GM12878 (cell line): ENCODE results near the gene AOC3. TPM values are rescaled to one million over a fixed set of nuclear protein-coding genes. Genes with fewer than 3 reads are reported as not detected.

Experiments
- ATAC-seq: fragments of 200-7000 bp; cut with Tn5 transposase; 3 replicates; pipeline ENCODE4 v1.9.1; 2020; ENCODE audit warnings: mild to moderate bottlenecking, moderate library complexity
- BruUV-seq: library from RNA; stranded (reverse); fragments of 400-500 nt; replicated peaks from 2 replicates; lab custom pipeline; 2021; lab: Mats Ljungman, UMichigan
- CTCF ChIA-PET: fragments of 300-600 bp; sonication (Branson Sonifier 250); formaldehyde crosslinking; extraction: SDS; loops from one replicate; lab custom pipeline; 2021; ENCODE audit warnings: inconsistent platforms; lab: Yijun Ruan, JAX
- POLR2A ChIA-PET: fragments of 350-600 bp; formaldehyde crosslinking; extraction: SDS; loops from one replicate; lab custom pipeline; 2021; ENCODE audit warnings: inconsistent platforms; lab: Charles Lee
- RAD21 ChIA-PET: fragments of 300-600 bp; sonication (Branson Sonifier 250); formaldehyde crosslinking; loops from one replicate; lab custom pipeline; 2023; ENCODE audit warnings: antibody characterized with exemption; ENCODE audit not compliant: unreplicated experiment; lab: Charles Lee
- SMC1A ChIA-PET: fragments of 300-600 bp; sonication (Branson Sonifier 250); formaldehyde crosslinking; loops from one replicate; lab custom pipeline; 2023; ENCODE audit not compliant: unreplicated experiment, uncharacterized antibody; lab: Charles Lee
- DNase-seq: peaks from one replicate; pipeline ENCODE4 v3.0.0-alpha.2; 2011; ENCODE audit warnings: low read depth, low spot score
- FAIRE-seq: peaks from 3 replicates; lab custom pipeline; 2011; peaks lifted over from hg19 to GRCh38; lab: Jason Lieb, UNC
- H2AFZ ChIP-seq: 2 replicates; pipeline ENCODE4 v1.6.0; 2011; ENCODE audit warnings: low read depth, low read length, control low read depth; ENCODE audit not compliant: control insufficient read depth
- H3K27ac ChIP-seq: 2 replicates; pipeline ENCODE4 v1.5.1; 2011; ENCODE audit warnings: control low read depth; ENCODE audit not compliant: control insufficient read depth, insufficient read depth
- H3K27me3 ChIP-seq, 2 experiments: replicated peaks in 1 of 2; 2 replicates each; pipeline versions ENCODE4 v1.6.0 to v1.6.1; 2011; ENCODE audit warnings: low read length in 1 of 2; ENCODE audit not compliant: control insufficient read depth in 2 of 2, insufficient read depth in 2 of 2
- H3K36me3 ChIP-seq, 2 experiments: 2 replicates each; pipeline ENCODE4 v1.5.1; 2011; ENCODE audit warnings: low read length in 1 of 2; ENCODE audit not compliant: control insufficient read depth in 2 of 2, insufficient read depth in 2 of 2
- H3K4me1 ChIP-seq: 2 replicates; pipeline ENCODE4 v1.6.1; 2011; ENCODE audit warnings: mild to moderate bottlenecking, low read length, moderate library complexity, mixed read lengths; ENCODE audit not compliant: control insufficient read depth, insufficient read depth
- H3K4me2 ChIP-seq: 2 replicates; pipeline ENCODE4 v1.6.0; 2011; ENCODE audit warnings: control low read depth; ENCODE audit not compliant: control insufficient read depth, insufficient read depth
- H3K4me3 ChIP-seq: fragments of 200-600 bp; sonication (generic); 2 replicates; pipeline ENCODE4 v1.5.1; 2016
- H3K79me2 ChIP-seq: 2 replicates; pipeline ENCODE4 v1.6.0; 2011; ENCODE audit warnings: low read length; ENCODE audit not compliant: control insufficient read depth, insufficient read depth
- H3K9ac ChIP-seq: 2 replicates; pipeline ENCODE4 v1.8.0; 2011; ENCODE audit warnings: low read length, control low read depth, mixed read lengths; ENCODE audit not compliant: control insufficient read depth, insufficient read depth
- H3K9me3 ChIP-seq: replicated peaks from 3 replicates; pipeline ENCODE4 v1.5.1; 2011; ENCODE audit warnings: mild to moderate bottlenecking, low read length; ENCODE audit not compliant: control insufficient read depth, insufficient read depth
- H4K20me1 ChIP-seq: 2 replicates; pipeline ENCODE4 v1.6.0; 2011; ENCODE audit not compliant: control insufficient read depth, insufficient read depth
- BMI1 ChIP-seq: fragments of 450-650 bp; IDR thresholded peaks from 2 replicates; pipeline ENCODE4 v1.6.1; 2016; ENCODE audit warnings: mild to moderate bottlenecking, moderate library complexity, borderline replicate concordance
- CHD4 ChIP-seq: fragments of 200-600 bp; sonication (generic); IDR thresholded peaks from 2 replicates; pipeline ENCODE4 v1.6.1; 2016; ENCODE audit warnings: mild to moderate bottlenecking
- CTCF ChIP-seq, 3 experiments: IDR thresholded peaks in 2 of 3; conservative IDR thresholded peaks in 1 of 3; 2 replicates each; pipeline ENCODE4 v1.5.1; 2011; ENCODE audit warnings: low read depth in 3 of 3, low read length in 3 of 3, mild to moderate bottlenecking in 3 of 3, control low read depth in 2 of 3, moderate library complexity in 2 of 3, inconsistent platforms in 1 of 3, mixed read lengths in 1 of 3; ENCODE audit not compliant: control insufficient read depth in 2 of 3, insufficient read depth in 1 of 3; ENCODE audit errors: extremely low read depth in 1 of 3
- FOXM1 ChIP-seq: IDR thresholded peaks from 2 replicates; pipeline ENCODE4 v1.6.1; 2012; ENCODE audit warnings: low read depth, mild to moderate bottlenecking, inconsistent platforms, low read length, moderate library complexity
- GABPA ChIP-seq: IDR thresholded peaks from 2 replicates; pipeline ENCODE4 v1.6.1; 2014; ENCODE audit warnings: antibody characterized with exemption, low read depth, mild to moderate bottlenecking, inconsistent platforms
- GATAD2B ChIP-seq: fragments of 450-650 bp; conservative IDR thresholded peaks from 2 replicates; pipeline ENCODE4 v1.6.1; 2017; ENCODE audit warnings: low read depth, mild to moderate bottlenecking, moderate library complexity
- NFYA ChIP-seq: IDR thresholded peaks from 2 replicates; pipeline ENCODE4 v1.6.1; 2011; ENCODE audit warnings: low read depth, mild to moderate bottlenecking, low read length, improper control_type of control experiment, borderline replicate concordance
- RFX5 ChIP-seq: IDR thresholded peaks from 2 replicates; pipeline ENCODE4 v1.6.1; 2011; ENCODE audit warnings: low read depth, low read length, improper control_type of control experiment
- SMC3 ChIP-seq: IDR thresholded peaks from 2 replicates; pipeline ENCODE4 v1.6.1; 2011; ENCODE audit warnings: low read length, improper control_type of control experiment, borderline replicate concordance
- SUPT20H ChIP-seq: IDR thresholded peaks from 2 replicates; pipeline ENCODE4 v1.6.1; 2011; ENCODE audit warnings: low read depth, mild to moderate bottlenecking, low read length, moderate library complexity, borderline replicate concordance; ENCODE audit not compliant: control insufficient read depth
- SUZ12 ChIP-seq: fragments of 200-600 bp; sonication (generic); IDR thresholded peaks from one replicate; pipeline ENCODE4 v1.6.1; 2018; ENCODE audit warnings: antibody characterized with exemption, mild to moderate bottlenecking; ENCODE audit not compliant: unreplicated experiment
- ZNF24 ChIP-seq: fragments of 450-650 bp; IDR thresholded peaks from 2 replicates; pipeline ENCODE4 v1.6.1; 2017; ENCODE audit warnings: antibody characterized with exemption, mild to moderate bottlenecking
- ZNF384 ChIP-seq: IDR thresholded peaks from 2 replicates; pipeline ENCODE4 v1.6.1; 2012; ENCODE audit warnings: low read depth, mild to moderate bottlenecking, low read length, improper control_type of control experiment, borderline replicate concordance
- WGBS: methylation state at CpG from one replicate; pipeline ENCODE4 v1.1.6; 2016; ENCODE audit warnings: low lambda C conversion rate; ENCODE audit not compliant: insufficient replicate concordance, insufficient coverage; ENCODE audit errors: missing lambda C conversion rate; 5-methylcytosine and 5-hydroxymethylcytosine counted together
- in situ Hi-C: fragments of 300-500 bp; cut with MboI; formaldehyde crosslinking; loops from 9 replicates; pipeline ENCODE4 v1.14.3; 2018; ENCODE audit warnings: mixed read lengths
- intact Hi-C: fragments of 100-400 bp; cut with micrococcal nuclease; formaldehyde crosslinking; loops from one replicate; pipeline ENCODE4 v1.14.2; 2022; ENCODE audit not compliant: unreplicated experiment
- polyA plus RNA-seq, 11 experiments: library from polyadenylated mRNA; depleted of rRNA in 4 of 11; unstranded in 6 of 11; stranded (reverse) in 5 of 11; fragments of >200 nt; fragmentation: Nextera tagmentation in 4 of 11; fragmentation: Illumina TruSeq in 1 of 11; extraction: Ambion mirVana in 4 of 11; extraction: Trizol in 1 of 11; gene quantifications; 1 replicate in 1 of 11; 2 replicates in 10 of 11; pipeline versions ENCODE4 v1.2.1 to v1.2.3, GENCODE V29; 2011 to 2016; ENCODE audit warnings: inconsistent platforms in 2 of 11, missing spikeins in 2 of 11, low read depth in 1 of 11
- total RNA-seq, 4 experiments: library from RNA; depleted of rRNA in 3 of 4; stranded (reverse); fragments of >200 nt in 3 of 4; fragmentation: Illumina TruSeq in 1 of 4; extraction: Trizol in 1 of 4; gene quantifications; 2 replicates each; pipeline versions ENCODE4 v1.2.1 to v1.2.3, GENCODE V29; 2013 to 2021
- TF ChIP-seq, protein P1 (sequence below): fragments of 450-650 bp; IDR thresholded peaks from 2 replicates; pipeline ENCODE4 v1.6.1; 2017; ENCODE audit warnings: borderline replicate concordance
- TF ChIP-seq, protein P2 (sequence below): IDR thresholded peaks from 2 replicates; pipeline ENCODE4 v1.6.1; 2012; ENCODE audit warnings: low read depth, low read length, improper control_type of control experiment
- TF ChIP-seq, protein P3 (sequence below): fragments of 450-650 bp; IDR thresholded peaks from 2 replicates; pipeline ENCODE4 v1.6.1; 2016; ENCODE audit warnings: mild to moderate bottlenecking, moderate library complexity, borderline replicate concordance

The AOC3 gene
- total and polyA plus RNA-seq, 10 of the 15 experiments (the other 5 are each of a cell fraction or from before 2014, with no cell fraction given), result 0.02 to 0.91 (median 0.34) TPM; not detected in 2

- H3K4me2 ChIP-seq, result no peak overlapping the region
- RAD21 ChIA-PET, result interaction anchor here (0.6 kb wide), 1 partner anchor 98 kb away, joined by 4 read pairs; no protein-coding TSS in a partner anchor
- DNase-seq (no peak), ATAC-seq (no peak), FAIRE-seq (no peak)
- POLR2A ChIA-PET, result no interaction called here
- CTCF ChIA-PET, result no interaction called here
- no peaks in the 10 kb centered on the region for H3K4me1 ChIP-seq
- peaks cover 0 to 3% of the 10 kb centered on the region in 2 experiments; a peak in 1 of 4 replicates for H3K27me3 ChIP-seq
- no peak overlapping the region for H3K9ac ChIP-seq
- SMC1A ChIA-PET, result no interaction called here
- no peaks in the 10 kb centered on the region for H4K20me1 ChIP-seq
- WGBS, result 78% methylated on average over 4 of the region's 4 CpGs
- no peak overlapping the region for H2AFZ ChIP-seq
- intact Hi-C loops, result no loop called here
- no peaks in the 10 kb centered on the region for H3K36me3 ChIP-seq
- BruUV-seq, result no TSS peak
- no peaks in the 10 kb centered on the region; the same call in 2 of the 3 replicates for H3K9me3 ChIP-seq
- no peaks in the 10 kb centered on the region for H3K79me2 ChIP-seq
- in situ Hi-C loops, result no loop called here
- H3K27ac ChIP-seq, result no peak overlapping the region
- H3K4me3 ChIP-seq, result no peak overlapping the region
- TF ChIP-seq GATAD2B (no peak), FOXM1 (no peak), SUPT20H (no peak), GABPA (no peak), BMI1 (no peak), CHD4 (no peak), SMC3 (no peak), ZNF24 (no peak), NFYA (no peak), RFX5 (no peak), ZNF384 (no peak), CTCF (IDR thresholded peaks at IDR 0.05 in 2 of 3, conservative IDR thresholded peaks at IDR 0.05 in 1 of 3; ENCODE audit: control insufficient read depth in 2 of 3, extremely low read depth in 1 of 3, insufficient read depth in 1 of 3, low read depth in 3 of 3, low read length in 3 of 3) (no peak), SUZ12 (no peak)
- TF ChIP-seq, protein P1, sequence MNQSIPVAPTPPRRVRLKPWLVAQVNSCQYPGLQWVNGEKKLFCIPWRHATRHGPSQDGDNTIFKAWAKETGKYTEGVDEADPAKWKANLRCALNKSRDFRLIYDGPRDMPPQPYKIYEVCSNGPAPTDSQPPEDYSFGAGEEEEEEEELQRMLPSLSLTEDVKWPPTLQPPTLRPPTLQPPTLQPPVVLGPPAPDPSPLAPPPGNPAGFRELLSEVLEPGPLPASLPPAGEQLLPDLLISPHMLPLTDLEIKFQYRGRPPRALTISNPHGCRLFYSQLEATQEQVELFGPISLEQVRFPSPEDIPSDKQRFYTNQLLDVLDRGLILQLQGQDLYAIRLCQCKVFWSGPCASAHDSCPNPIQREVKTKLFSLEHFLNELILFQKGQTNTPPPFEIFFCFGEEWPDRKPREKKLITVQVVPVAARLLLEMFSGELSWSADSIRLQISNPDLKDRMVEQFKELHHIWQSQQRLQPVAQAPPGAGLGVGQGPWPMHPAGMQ, result no peak
- TF ChIP-seq, protein P2, sequence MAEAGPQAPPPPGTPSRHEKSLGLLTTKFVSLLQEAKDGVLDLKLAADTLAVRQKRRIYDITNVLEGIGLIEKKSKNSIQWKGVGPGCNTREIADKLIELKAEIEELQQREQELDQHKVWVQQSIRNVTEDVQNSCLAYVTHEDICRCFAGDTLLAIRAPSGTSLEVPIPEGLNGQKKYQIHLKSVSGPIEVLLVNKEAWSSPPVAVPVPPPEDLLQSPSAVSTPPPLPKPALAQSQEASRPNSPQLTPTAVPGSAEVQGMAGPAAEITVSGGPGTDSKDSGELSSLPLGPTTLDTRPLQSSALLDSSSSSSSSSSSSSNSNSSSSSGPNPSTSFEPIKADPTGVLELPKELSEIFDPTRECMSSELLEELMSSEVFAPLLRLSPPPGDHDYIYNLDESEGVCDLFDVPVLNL, result no peak
- TF ChIP-seq, protein P3, sequence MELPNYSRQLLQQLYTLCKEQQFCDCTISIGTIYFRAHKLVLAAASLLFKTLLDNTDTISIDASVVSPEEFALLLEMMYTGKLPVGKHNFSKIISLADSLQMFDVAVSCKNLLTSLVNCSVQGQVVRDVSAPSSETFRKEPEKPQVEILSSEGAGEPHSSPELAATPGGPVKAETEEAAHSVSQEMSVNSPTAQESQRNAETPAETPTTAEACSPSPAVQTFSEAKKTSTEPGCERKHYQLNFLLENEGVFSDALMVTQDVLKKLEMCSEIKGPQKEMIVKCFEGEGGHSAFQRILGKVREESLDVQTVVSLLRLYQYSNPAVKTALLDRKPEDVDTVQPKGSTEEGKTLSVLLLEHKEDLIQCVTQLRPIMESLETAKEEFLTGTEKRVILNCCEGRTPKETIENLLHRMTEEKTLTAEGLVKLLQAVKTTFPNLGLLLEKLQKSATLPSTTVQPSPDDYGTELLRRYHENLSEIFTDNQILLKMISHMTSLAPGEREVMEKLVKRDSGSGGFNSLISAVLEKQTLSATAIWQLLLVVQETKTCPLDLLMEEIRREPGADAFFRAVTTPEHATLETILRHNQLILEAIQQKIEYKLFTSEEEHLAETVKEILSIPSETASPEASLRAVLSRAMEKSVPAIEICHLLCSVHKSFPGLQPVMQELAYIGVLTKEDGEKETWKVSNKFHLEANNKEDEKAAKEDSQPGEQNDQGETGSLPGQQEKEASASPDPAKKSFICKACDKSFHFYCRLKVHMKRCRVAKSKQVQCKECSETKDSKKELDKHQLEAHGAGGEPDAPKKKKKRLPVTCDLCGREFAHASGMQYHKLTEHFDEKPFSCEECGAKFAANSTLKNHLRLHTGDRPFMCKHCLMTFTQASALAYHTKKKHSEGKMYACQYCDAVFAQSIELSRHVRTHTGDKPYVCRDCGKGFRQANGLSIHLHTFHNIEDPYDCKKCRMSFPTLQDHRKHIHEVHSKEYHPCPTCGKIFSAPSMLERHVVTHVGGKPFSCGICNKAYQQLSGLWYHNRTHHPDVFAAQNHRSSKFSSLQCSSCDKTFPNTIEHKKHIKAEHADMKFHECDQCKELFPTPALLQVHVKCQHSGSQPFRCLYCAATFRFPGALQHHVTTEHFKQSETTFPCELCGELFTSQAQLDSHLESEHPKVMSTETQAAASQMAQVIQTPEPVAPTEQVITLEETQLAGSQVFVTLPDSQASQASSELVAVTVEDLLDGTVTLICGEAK, result no peak
Observed at GRCh38 chr17:42871647-42872046, 20.6 kb downstream of the AOC3 start.
